Activated T-helper 2 cell treated with anti-CD3 and anti-CD28 coated beads, Interferon-gamma antibody, Interleukin-2, Interleukin-4, amounts not matched to agents 10 μg/mL and 5 μg/mL and 100 μg/mL, durations not matched to agents 14 hours and 24 hours and 36 hours (primary cell): Measurements from ENCODE around the gene COMP. TPM values are rescaled to one million over a fixed set of nuclear protein-coding genes. Genes with fewer than 3 reads are reported as not detected.
A peak's percentile ranks its signal among the peaks of the same experiment; 100 is the strongest.

Experiments used
- DNase-seq: peaks from one replicate; pipeline ENCODE4 v3.0.0; 2021; ENCODE audit warnings: low spot score
- H3K27ac Mint-ChIP-seq: one replicate; pipeline ENCODE4 v1.8.0; 2021; ENCODE audit warnings: mixed read lengths
- H3K27me3 Mint-ChIP-seq: one replicate; pipeline ENCODE4 v1.8.0; 2021; ENCODE audit warnings: low read depth, mixed read lengths
- H3K36me3 Mint-ChIP-seq: one replicate; pipeline ENCODE4 v1.8.0; 2021; ENCODE audit warnings: low read depth, mixed read lengths
- H3K4me1 Mint-ChIP-seq: one replicate; pipeline ENCODE4 v1.8.0; 2021; ENCODE audit warnings: low read depth, mixed read lengths
- H3K4me3 Mint-ChIP-seq: one replicate; pipeline ENCODE4 v1.8.0; 2021; ENCODE audit warnings: low read depth, mild to moderate bottlenecking, moderate library complexity, mixed read lengths
- H3K9me3 Mint-ChIP-seq: one replicate; pipeline ENCODE4 v1.8.0; 2021; ENCODE audit warnings: mixed read lengths
- intact Hi-C: fragments of 100-400 bp; cut with micrococcal nuclease; formaldehyde crosslinking; loops from one replicate; pipeline ENCODE4 v1.15.1; 2023
- total RNA-seq: library from RNA; stranded (reverse); gene quantifications from 2 replicates; pipeline ENCODE4 v1.2.3, GENCODE V29; 2022

Gene COMP
- total RNA-seq, 1 donor from 2014 or later: not detected

- DNase-seq: no peak
- H3K4me3 Mint-ChIP-seq: no peak overlapping the region
- H3K27me3 Mint-ChIP-seq: peaks cover 16% of the 10 kb centered on the region
- no peaks in the 10 kb centered on the region for H3K36me3 Mint-ChIP-seq
- H3K4me1 Mint-ChIP-seq: no peaks in the 10 kb centered on the region
- intact Hi-C loops: no loop called here
- H3K9me3 Mint-ChIP-seq: no peaks in the 10 kb centered on the region
- H3K27ac Mint-ChIP-seq: no peak overlapping the region
These were observed 8.4 kb upstream of the COMP start for GRCh38 chr19:18799389-18799970.

- H3K4me3 Mint-ChIP-seq: no peak overlapping the region
- H3K27me3 Mint-ChIP-seq: peaks cover 20% of the 10 kb centered on the region
- no peaks in the 10 kb centered on the region for H3K36me3 Mint-ChIP-seq
- intact Hi-C loops: no loop called here
- H3K27ac Mint-ChIP-seq: no peak overlapping the region
- no peaks in the 10 kb centered on the region for H3K4me1 Mint-ChIP-seq
- no peak for DNase-seq
- H3K9me3 Mint-ChIP-seq: no peaks in the 10 kb centered on the region
These were observed 7.6 kb upstream of the COMP start for GRCh38 chr19:18798384-18799352.

GRCh38 chr19:18796239-18796638 lies 5.1 kb upstream of the COMP start:
- Mint-ChIP-seq H3K4me3 (no peak overlapping the region), H3K4me1 (no peaks in the 10 kb centered on the region), H3K9me3 (no peaks in the 10 kb centered on the region), H3K27me3 (peaks cover 38% of the 10 kb centered on the region), H3K27ac (no peak overlapping the region), H3K36me3 (no peaks in the 10 kb centered on the region)
- DNase-seq: no peak
- intact Hi-C loops: no loop called here

- Mint-ChIP-seq H3K27me3 (peaks cover 40% of the 10 kb centered on the region), H3K27ac (no peak overlapping the region), H3K4me1 (no peaks in the 10 kb centered on the region), H3K9me3 (no peaks in the 10 kb centered on the region), H3K4me3 (no peak overlapping the region), H3K36me3 (no peaks in the 10 kb centered on the region)
- no peak for DNase-seq
- intact Hi-C loops: no loop called here
These were observed 4.4 kb upstream of the COMP start for GRCh38 chr19:18795540-18795939.

- no peak for DNase-seq
- peaks cover 48% of the 10 kb centered on the region for H3K27me3 Mint-ChIP-seq
- H3K36me3 Mint-ChIP-seq: no peaks in the 10 kb centered on the region
- H3K4me3 Mint-ChIP-seq: no peak overlapping the region
- H3K4me1 Mint-ChIP-seq: peaks cover 4% of the 10 kb centered on the region
- no peak overlapping the region for H3K27ac Mint-ChIP-seq
- intact Hi-C loops: no loop called here
- no peaks in the 10 kb centered on the region for H3K9me3 Mint-ChIP-seq
These were observed 3.6 kb upstream of the COMP start for GRCh38 chr19:18794692-18795091.

GRCh38 chr19:18794029-18794313 lies 2.9 kb upstream of the COMP start:
- intact Hi-C loops: no loop called here

GRCh38 chr19:18793144-18794028 lies 2.3 kb upstream of the COMP start:
- no peak for DNase-seq
- H3K27me3 Mint-ChIP-seq: peaks cover 56% of the 10 kb centered on the region
- intact Hi-C loops: no loop called here
- no peaks in the 10 kb centered on the region for H3K36me3 Mint-ChIP-seq
- H3K9me3 Mint-ChIP-seq: no peaks in the 10 kb centered on the region
- H3K27ac Mint-ChIP-seq: no peak overlapping the region
- H3K4me1 Mint-ChIP-seq: peaks cover 6% of the 10 kb centered on the region
- no peak overlapping the region for H3K4me3 Mint-ChIP-seq

More at GRCh38 chr19:18794029-18794313, 2.9 kb upstream of the COMP start:
- no peak overlapping the region for H3K27ac Mint-ChIP-seq
- no peaks in the 10 kb centered on the region for H3K9me3 Mint-ChIP-seq
- peaks cover 52% of the 10 kb centered on the region for H3K27me3 Mint-ChIP-seq
- H3K4me3 Mint-ChIP-seq: no peak overlapping the region
- DNase-seq: no peak
- peaks cover 6% of the 10 kb centered on the region for H3K4me1 Mint-ChIP-seq
- H3K36me3 Mint-ChIP-seq: no peaks in the 10 kb centered on the region

- Mint-ChIP-seq H3K27ac (no peak overlapping the region), H3K4me3 (no peak overlapping the region), H3K9me3 (no peaks in the 10 kb centered on the region), H3K36me3 (no peaks in the 10 kb centered on the region), H3K27me3 (peaks cover 60% of the 10 kb centered on the region), H3K4me1 (peaks cover 6% of the 10 kb centered on the region)
- intact Hi-C loops: no loop called here
- no peak for DNase-seq
These were observed 1.6 kb upstream of the COMP start for GRCh38 chr19:18792661-18793060.

GRCh38 chr19:18791315-18791678 lies 192 bp upstream of the COMP start:
- peaks cover 65% of the 10 kb centered on the region for H3K27me3 Mint-ChIP-seq
- no peaks in the 10 kb centered on the region for H3K36me3 Mint-ChIP-seq
- no peak for DNase-seq
- no peak overlapping the region for H3K27ac Mint-ChIP-seq
- H3K4me1 Mint-ChIP-seq: peaks cover 9% of the 10 kb centered on the region
- intact Hi-C loops: no loop called here
- H3K4me3 Mint-ChIP-seq: no peak overlapping the region
- H3K9me3 Mint-ChIP-seq: no peaks in the 10 kb centered on the region

- intact Hi-C loops: loop anchor here (5.0 kb wide), 2 partner anchors 57 to 353 kb away; partner anchors contain the start of gene ISYNA1
- DNase-seq: no peak
- peak overlapping the region; percentile 36 for H3K27ac Mint-ChIP-seq
- peaks cover 17% of the 10 kb centered on the region for H3K4me1 Mint-ChIP-seq
- no peaks in the 10 kb centered on the region for H3K36me3 Mint-ChIP-seq
- peak overlapping the region; percentile 49 for H3K4me3 Mint-ChIP-seq
- no peaks in the 10 kb centered on the region for H3K9me3 Mint-ChIP-seq
- H3K27me3 Mint-ChIP-seq: peaks cover 69% of the 10 kb centered on the region
These were observed 1.1 kb downstream of the COMP start for GRCh38 chr19:18789883-18790565.

GRCh38 chr19:18789422-18789869 lies 1.7 kb downstream of the COMP start:
- H3K27ac Mint-ChIP-seq: peak overlapping the region; percentile 82
- no peak for DNase-seq
- no peaks in the 10 kb centered on the region for H3K36me3 Mint-ChIP-seq
- peak overlapping the region; percentile 42 for H3K4me3 Mint-ChIP-seq
- H3K9me3 Mint-ChIP-seq: no peaks in the 10 kb centered on the region
- H3K4me1 Mint-ChIP-seq: peaks cover 17% of the 10 kb centered on the region
- intact Hi-C loops: loop anchor here (5.0 kb wide), 2 partner anchors 58 to 352 kb away; partner anchors contain the start of gene ISYNA1
- peaks cover 68% of the 10 kb centered on the region for H3K27me3 Mint-ChIP-seq
